ENCODE results near the gene ATP1A4.

DNA sequence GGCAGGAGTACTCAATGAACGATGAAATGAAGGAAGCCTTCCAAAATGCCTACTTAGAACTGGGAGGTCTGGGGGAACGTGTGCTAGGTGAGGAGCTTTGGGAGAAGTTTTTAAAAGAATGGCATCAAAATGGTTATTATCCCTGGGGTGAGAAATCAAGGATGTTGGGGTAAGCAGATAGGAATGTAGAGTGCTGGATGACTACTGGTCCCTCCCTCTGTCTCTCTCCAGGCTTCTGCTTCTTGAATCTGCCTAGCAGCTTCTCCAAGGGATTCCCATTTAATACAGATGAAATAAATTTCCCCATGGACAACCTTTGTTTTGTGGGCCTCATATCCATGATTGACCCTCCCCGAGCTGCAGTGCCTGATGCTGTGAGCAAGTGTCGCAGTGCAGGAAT lies 20.0 kb downstream of the ATP1A4 start:
- no peak for TF ChIP-seq EZH2 (IDR thresholded peaks at IDR 0.05; ENCODE audit: insufficient read depth, poor library complexity, severe bottlenecking)
- TF ChIP-seq EZH2phosphoT487 (IDR thresholded peaks at IDR 0.05; ENCODE audit: insufficient read depth, low read depth), result no peak
